Measurements from ENCODE around the gene HPS1. TPM values are rescaled to one million over a fixed set of nuclear protein-coding genes. Genes with fewer than 3 reads are reported as not detected.

Gene HPS1
- 32.0 to 37.1 TPM (median 35.3 TPM) in 5 replicates for total RNA-seq (2022; extraction: Qiagen RNA extraction)

GRCh38 chr10:98446661-98447221 lies at the start of gene HPS1:
Gene HPS1 (minus strand): TSS chr10:98446935. CDS start chr10:98443240, 3,695 bp downstream.

DNA sequence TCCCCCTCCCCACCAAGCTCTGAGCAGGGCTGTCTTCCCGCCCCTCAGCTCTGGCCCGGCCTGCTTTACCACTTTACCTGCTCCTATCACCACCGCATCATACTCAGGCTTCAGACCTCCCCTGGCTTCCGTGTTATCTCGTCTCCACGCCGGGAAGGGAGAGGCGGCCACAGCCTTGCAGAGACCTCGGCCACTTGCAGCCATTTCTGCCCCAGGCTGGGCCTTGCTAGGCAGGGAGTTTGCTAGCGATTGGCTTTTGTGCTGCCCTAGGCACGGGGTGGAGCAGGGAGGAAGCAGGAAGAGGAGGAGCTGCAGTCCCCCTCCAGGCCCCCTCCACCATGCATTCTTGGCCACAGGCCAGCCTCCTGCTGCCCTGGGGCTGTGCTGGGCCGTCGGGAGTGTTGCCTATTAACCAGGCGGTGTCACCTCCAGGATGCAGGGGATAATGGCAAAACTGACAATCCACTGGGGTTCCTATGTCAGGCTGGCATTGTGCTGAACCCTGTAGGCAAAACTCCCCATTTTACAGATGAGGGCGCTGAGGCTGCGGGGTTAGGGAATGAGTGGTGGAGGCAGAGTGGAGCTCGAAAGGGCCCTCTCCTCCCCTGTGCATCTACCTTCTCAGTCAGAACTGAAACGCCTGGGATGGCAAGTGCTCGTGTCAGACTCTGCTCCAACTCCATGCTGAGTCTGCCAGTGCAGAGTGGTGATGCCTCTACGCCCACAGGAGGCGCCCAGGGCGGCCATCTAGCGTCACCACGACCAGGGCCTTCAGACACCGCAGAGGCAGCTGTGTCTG lies 31.6 kb downstream of the HPS1 start, which contains the start of gene PYROXD2:
Gene PYROXD2, minus strand, starts transcription at position 251 of the 799 bp plus-strand sequence. Its CDS starts 47 bp downstream, at position 204.

Other genes with a start within 250 kb of the HPS1 start
- 1.2 to 1.7 TPM (median 1.6 TPM) in 5 replicates for gene LOXL4, start 178.7 kb downstream of the HPS1 start, total RNA-seq (2022; extraction: Qiagen RNA extraction)
- 3.5 to 4.8 TPM (median 4.8 TPM) in 5 replicates for gene PYROXD2, start 31.8 kb downstream of the HPS1 start, total RNA-seq (2022; extraction: Qiagen RNA extraction)

Data from A549 treated with Mapracorat at 1 μM for 4 hours (cell line).